OCI-LY1 (cell line): ENCODE data around the gene FBXO10.
"Not testable (repeated sequence)": the region's sequence is repeated elsewhere in the genome, so short reads cannot be mapped to it uniquely, and the experiment has no call there.

Experiments
- H2AFZ ChIP-seq: fragments of 200-600 bp; sonication (generic), shearing (Covaris generic); 2 replicates; pipeline ENCODE4 v1.6.0; 2014; ENCODE audit warnings: antibody characterized with exemption, mild to moderate bottlenecking, low read length
- H3F3A ChIP-seq: fragments of 200-600 bp; sonication (generic), shearing (Covaris generic); 2 replicates; pipeline ENCODE4 v1.6.0; 2014; ENCODE audit warnings: mild to moderate bottlenecking, antibody characterized with exemption, low read length, moderate library complexity; ENCODE audit not compliant: insufficient read depth
- H3K27ac ChIP-seq: fragments of 200-600 bp; sonication (generic); 2 replicates; pipeline ENCODE4 v1.5.1; 2014; ENCODE audit warnings: low read length, mixed run types, mild to moderate bottlenecking, low read depth; ENCODE audit not compliant: poor library complexity, severe bottlenecking
- H3K27me3 ChIP-seq: fragments of 200-600 bp; sonication (generic); 2 replicates; pipeline ENCODE4 v1.6.0; 2014; ENCODE audit warnings: antibody characterized with exemption, mild to moderate bottlenecking, low read length, moderate library complexity; ENCODE audit not compliant: insufficient read depth
- H3K36me3 ChIP-seq: fragments of 200-600 bp; sonication (generic); 2 replicates; pipeline ENCODE4 v1.6.1; 2014; ENCODE audit warnings: mild to moderate bottlenecking, antibody characterized with exemption, low read length, moderate library complexity, mixed read lengths; ENCODE audit not compliant: insufficient read depth
- H3K4me1 ChIP-seq: fragments of 200-600 bp; sonication (generic); 2 replicates; pipeline ENCODE4 v1.5.1; 2014; ENCODE audit warnings: mild to moderate bottlenecking, low read length, moderate library complexity; ENCODE audit not compliant: insufficient read depth, severe bottlenecking
- H3K4me2 ChIP-seq: fragments of 200-600 bp; sonication (generic), shearing (Covaris generic); 2 replicates; pipeline ENCODE4 v1.6.1; 2014; ENCODE audit warnings: low read length
- H3K4me3 ChIP-seq: fragments of 200-600 bp; sonication (generic); 2 replicates; pipeline ENCODE4 v1.5.1; 2014; ENCODE audit warnings: low read length, low read depth, mild to moderate bottlenecking, mixed read lengths; ENCODE audit not compliant: poor library complexity, severe bottlenecking
- H3K79me2 ChIP-seq: fragments of 200-600 bp; shearing (Covaris generic); 2 replicates; pipeline ENCODE4 v1.6.1; 2016; ENCODE audit warnings: mixed run types, low read length, mixed read lengths; ENCODE audit not compliant: insufficient read depth
- H3K9ac ChIP-seq: fragments of 200-600 bp; sonication (generic), shearing (Covaris generic); 2 replicates; pipeline ENCODE4 v1.6.1; 2014; ENCODE audit warnings: mild to moderate bottlenecking, low read length, mixed read lengths
- H3K9me2 ChIP-seq: fragments of 200-600 bp; sonication (generic), shearing (Covaris generic); 2 replicates; pipeline ENCODE4 v1.6.1; 2014; ENCODE audit warnings: low read depth, mild to moderate bottlenecking, low read length, mixed read lengths
- H3K9me3 ChIP-seq: fragments of 200-600 bp; shearing (Covaris generic); 2 replicates; pipeline ENCODE4 v1.6.1; 2014; ENCODE audit warnings: low read length, mixed read lengths
- H4K20me1 ChIP-seq: fragments of 200-600 bp; sonication (generic), shearing (Covaris generic); 2 replicates; pipeline ENCODE4 v1.6.0; 2016; ENCODE audit warnings: mild to moderate bottlenecking, low read length; ENCODE audit not compliant: insufficient read depth
- EZH2 ChIP-seq: fragments of 200-600 bp; sonication (generic), shearing (Covaris generic); IDR thresholded peaks from 2 replicates; pipeline ENCODE4 v1.8.0; 2017; ENCODE audit warnings: borderline replicate concordance, mixed run types, mild to moderate bottlenecking, antibody characterized with exemption, low read length, moderate library complexity, mixed read lengths
- TF ChIP-seq, protein P1 (sequence below): fragments of 200-600 bp; sonication (generic), shearing (Covaris generic); IDR thresholded peaks from 2 replicates; pipeline ENCODE4 v1.5.1; 2017; ENCODE audit warnings: mild to moderate bottlenecking, antibody characterized with exemption, low read length, moderate library complexity, mixed read lengths

The FBXO10 gene

DNA sequence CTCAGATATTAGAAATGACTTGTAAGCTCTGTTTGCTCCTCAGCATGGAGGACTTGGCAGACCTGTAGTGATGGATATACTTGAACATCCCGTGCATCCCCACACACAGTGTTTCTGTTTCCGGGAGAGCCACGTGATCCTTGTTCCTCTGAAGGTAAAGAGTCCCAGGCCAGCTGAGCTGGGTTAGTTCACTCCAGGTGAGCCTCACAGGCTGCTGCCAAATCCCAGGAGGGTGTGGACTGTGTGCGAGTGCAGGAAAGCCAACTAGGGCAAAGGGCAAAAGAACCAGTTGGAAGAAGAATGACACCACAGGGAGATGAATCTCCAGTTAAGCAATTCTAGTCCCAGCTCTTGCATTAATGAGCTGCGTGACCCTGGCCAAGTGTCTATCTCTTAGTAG is 26.6 kb upstream of the FBXO10 start:
- no peaks in the 10 kb centered on the region; the same call in 1 of the 2 replicates for H3K27me3 ChIP-seq
- no peaks in the 10 kb centered on the region for H3K79me2 ChIP-seq
- no peaks in the 10 kb centered on the region for H3F3A ChIP-seq
- no peaks in the 10 kb centered on the region for H3K9me2 ChIP-seq
- no peak overlapping the region for H3K27ac ChIP-seq
- H2AFZ ChIP-seq, result no peak overlapping the region
- no peak overlapping the region for H3K4me3 ChIP-seq
- no peaks in the 10 kb centered on the region for H4K20me1 ChIP-seq
- no peak overlapping the region for H3K4me2 ChIP-seq
- H3K4me1 ChIP-seq, result no peaks in the 10 kb centered on the region
- H3K36me3 ChIP-seq, result no peaks in the 10 kb centered on the region
- H3K9ac ChIP-seq, result no peak overlapping the region
- TF ChIP-seq, protein P1, sequence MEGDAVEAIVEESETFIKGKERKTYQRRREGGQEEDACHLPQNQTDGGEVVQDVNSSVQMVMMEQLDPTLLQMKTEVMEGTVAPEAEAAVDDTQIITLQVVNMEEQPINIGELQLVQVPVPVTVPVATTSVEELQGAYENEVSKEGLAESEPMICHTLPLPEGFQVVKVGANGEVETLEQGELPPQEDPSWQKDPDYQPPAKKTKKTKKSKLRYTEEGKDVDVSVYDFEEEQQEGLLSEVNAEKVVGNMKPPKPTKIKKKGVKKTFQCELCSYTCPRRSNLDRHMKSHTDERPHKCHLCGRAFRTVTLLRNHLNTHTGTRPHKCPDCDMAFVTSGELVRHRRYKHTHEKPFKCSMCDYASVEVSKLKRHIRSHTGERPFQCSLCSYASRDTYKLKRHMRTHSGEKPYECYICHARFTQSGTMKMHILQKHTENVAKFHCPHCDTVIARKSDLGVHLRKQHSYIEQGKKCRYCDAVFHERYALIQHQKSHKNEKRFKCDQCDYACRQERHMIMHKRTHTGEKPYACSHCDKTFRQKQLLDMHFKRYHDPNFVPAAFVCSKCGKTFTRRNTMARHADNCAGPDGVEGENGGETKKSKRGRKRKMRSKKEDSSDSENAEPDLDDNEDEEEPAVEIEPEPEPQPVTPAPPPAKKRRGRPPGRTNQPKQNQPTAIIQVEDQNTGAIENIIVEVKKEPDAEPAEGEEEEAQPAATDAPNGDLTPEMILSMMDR, result no peak
- no peak for TF ChIP-seq EZH2
- no peaks in the 10 kb centered on the region for H3K9me3 ChIP-seq

DNA sequence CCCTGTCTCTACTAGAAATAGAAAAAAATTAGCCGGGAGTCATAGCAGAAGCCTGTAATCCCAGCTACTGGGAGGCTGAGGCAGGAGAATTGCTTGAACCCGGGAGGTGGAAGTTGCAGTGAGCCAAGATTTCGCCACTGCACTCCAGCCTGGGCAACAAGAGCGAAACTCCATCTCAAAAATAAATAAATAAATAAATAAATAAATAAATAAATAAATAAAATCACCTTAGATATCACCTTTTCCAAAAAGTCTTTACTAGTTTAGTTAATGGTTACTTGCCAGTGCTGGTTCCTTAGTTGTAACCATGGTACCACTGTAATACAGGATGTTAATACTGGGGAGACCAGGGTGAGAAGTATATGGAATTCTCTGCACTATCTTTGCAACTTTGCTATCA is 25.9 kb upstream of the FBXO10 start:
- not testable (repeated sequence) for H3K9me3 ChIP-seq, H3K27me3 ChIP-seq, H3K9me2 ChIP-seq, H3F3A ChIP-seq, H2AFZ ChIP-seq, H3K36me3 ChIP-seq, H4K20me1 ChIP-seq, H3K4me3 ChIP-seq, H3K79me2 ChIP-seq, H3K27ac ChIP-seq, H3K4me1 ChIP-seq, H3K9ac ChIP-seq, H3K4me2 ChIP-seq

DNA sequence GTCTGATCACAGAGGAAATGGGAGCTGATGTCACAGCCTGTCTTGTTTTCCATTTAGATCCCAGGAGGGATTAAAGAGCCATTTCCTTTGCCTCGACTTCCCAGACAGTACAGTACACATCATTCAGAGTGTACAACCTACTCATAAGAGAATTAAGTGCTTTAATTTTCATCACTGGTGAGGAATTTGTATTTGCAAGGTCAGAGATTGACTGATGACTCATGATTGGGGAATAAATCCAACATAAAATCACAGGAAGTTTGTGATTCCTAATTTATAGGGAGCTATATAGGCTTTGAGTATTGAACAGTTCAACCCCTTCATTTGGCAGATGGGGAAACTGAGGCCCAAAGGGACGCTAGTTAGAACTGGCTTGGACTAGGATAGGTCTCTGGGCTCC is 20.3 kb upstream of the FBXO10 start:
- H3K9ac ChIP-seq, result no peak overlapping the region
- no peak overlapping the region for H3K4me3 ChIP-seq
- no peaks in the 10 kb centered on the region for H3F3A ChIP-seq
- H3K9me3 ChIP-seq, result no peaks in the 10 kb centered on the region
- H3K4me2 ChIP-seq, result no peak overlapping the region
- H3K79me2 ChIP-seq, result peaks cover 15% of the 10 kb centered on the region
- no peaks in the 10 kb centered on the region for H3K9me2 ChIP-seq
- no peak overlapping the region for H2AFZ ChIP-seq
- H3K36me3 ChIP-seq, result peaks cover 3% of the 10 kb centered on the region; the same call in 1 of the 2 replicates
- no peak overlapping the region for H3K27ac ChIP-seq
- H3K27me3 ChIP-seq, result no peaks in the 10 kb centered on the region
- no peak for TF ChIP-seq EZH2
- TF ChIP-seq, protein P1, result no peak
- H4K20me1 ChIP-seq, result no peaks in the 10 kb centered on the region
- H3K4me1 ChIP-seq, result peaks cover 20% of the 10 kb centered on the region

DNA sequence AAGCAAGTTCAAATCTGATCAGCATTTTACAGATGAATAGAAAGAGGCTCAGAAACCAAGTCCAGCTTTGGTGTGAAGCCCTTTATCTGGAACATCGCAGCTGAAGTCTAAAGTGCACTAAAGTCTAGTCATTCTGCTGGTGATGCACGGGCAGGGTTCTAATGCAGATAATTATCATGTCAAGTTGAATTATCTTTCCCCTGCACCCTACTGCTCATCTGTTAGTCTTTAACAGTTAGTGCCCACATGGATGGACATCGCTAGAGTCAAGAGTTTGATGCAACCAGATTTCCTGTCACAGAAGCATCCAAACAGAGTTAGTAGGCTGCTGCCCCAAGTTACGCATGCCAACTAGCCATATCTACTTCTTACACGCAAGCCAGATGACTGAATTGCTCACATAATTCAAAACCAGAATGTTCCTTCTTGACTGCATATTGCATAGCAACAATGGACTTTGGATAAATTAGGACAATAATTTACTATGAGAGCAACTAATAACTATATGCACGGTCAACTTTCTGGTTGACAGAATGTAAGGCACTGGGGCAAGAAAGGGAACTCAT is 17.8 kb upstream of the FBXO10 start:
- peak overlapping the region; percentile 97 for H3K4me3 ChIP-seq
- peak overlapping the region; percentile 87; the same call in 1 of the 2 replicates for H2AFZ ChIP-seq

More for the DNA sequence above, 17.8 kb upstream of the FBXO10 start:
- peaks cover 42% of the 10 kb centered on the region for H3K4me1 ChIP-seq
- peak overlapping the region; percentile 28 for H3K27ac ChIP-seq
- H3K9me2 ChIP-seq, result no peaks in the 10 kb centered on the region
- no peaks in the 10 kb centered on the region for H3K27me3 ChIP-seq
- peak overlapping the region; percentile 26; the same call in 1 of the 2 replicates for H3K9ac ChIP-seq
- H3K36me3 ChIP-seq, result peaks cover 19% of the 10 kb centered on the region
- peaks cover 41% of the 10 kb centered on the region for H3K79me2 ChIP-seq
- H3F3A ChIP-seq, result 0 out of 2 replicates have a peak, but pooled peaks cover 8% of the 10 kb centered on the region
- H3K4me2 ChIP-seq, result peak overlapping the region; percentile 93
- H3K9me3 ChIP-seq, result no peaks in the 10 kb centered on the region
- no peak for TF ChIP-seq EZH2
- TF ChIP-seq, protein P1, result no peak
- no peaks in the 10 kb centered on the region for H4K20me1 ChIP-seq
